Forelimb muscle (tissue), 1 donor: Measurements from ENCODE around the gene TPP2. TPM values are rescaled to one million over a fixed set of nuclear protein-coding genes. Genes with fewer than 3 reads are reported as not detected.

Source experiments
- DNase-seq: peaks from one replicate; pipeline ENCODE4 v3.0.0-alpha.2; 2013; ENCODE audit warnings: low read depth
- polyA plus RNA-seq: library from polyadenylated mRNA; unstranded; fragments of 120-200 nt; gene quantifications from one replicate; pipeline ENCODE4 v1.2.1, GENCODE V29; 2013; ENCODE audit not compliant: insufficient read length

The TPP2 gene
- polyA plus RNA-seq, 1 donor, result 45.0 TPM

- DNase-seq, result no peak
These were observed 58.0 kb downstream of the TPP2 start for GRCh38 chr13:102654756-102655155.

GRCh38 chr13:102657630-102658029 lies 60.8 kb downstream of the TPP2 start:
- DNase-seq, result no peak

GRCh38 chr13:102658660-102659059 lies 61.9 kb downstream of the TPP2 start:
- DNase-seq, result no peak

- DNase-seq, result no peak
These were observed 62.5 kb downstream of the TPP2 start for GRCh38 chr13:102659168-102659713.

- no peak for DNase-seq
These were observed 70.2 kb downstream of the TPP2 start for GRCh38 chr13:102667023-102667422.

GRCh38 chr13:102667911-102668310 lies 71.1 kb downstream of the TPP2 start:
- no peak for DNase-seq

GRCh38 chr13:102670130-102670529 lies 73.3 kb downstream of the TPP2 start:
- no peak for DNase-seq

- no peak for DNase-seq
These were observed 78.3 kb downstream of the TPP2 start for GRCh38 chr13:102675115-102675514.

GRCh38 chr13:102677122-102677521 lies 80.3 kb downstream of the TPP2 start:
- no peak for DNase-seq

GRCh38 chr13:102678339-102679107 lies 81.7 kb downstream of the TPP2 start:
- DNase-seq, result no peak

GRCh38 chr13:102679449-102680132 lies 82.8 kb downstream of the TPP2 start:
- DNase-seq, result no peak

GRCh38 chr13:102680133-102680717 lies 83.4 kb downstream of the TPP2 start:
- DNase-seq, result no peak

- no peak for DNase-seq
These were observed 84.3 kb downstream of the TPP2 start for GRCh38 chr13:102680842-102681740.

- DNase-seq, result no peak
These were observed 85.4 kb downstream of the TPP2 start for GRCh38 chr13:102682211-102682610.

GRCh38 chr13:102682727-102683126 lies 85.9 kb downstream of the TPP2 start:
- no peak for DNase-seq

GRCh38 chr13:102683637-102684036 lies 86.9 kb downstream of the TPP2 start:
- no peak for DNase-seq

- DNase-seq, result no peak
These were observed 89.2 kb downstream of the TPP2 start for GRCh38 chr13:102686024-102686423.

GRCh38 chr13:102687520-102687919 lies 90.7 kb downstream of the TPP2 start:
- no peak for DNase-seq

GRCh38 chr13:102688306-102688973 lies 91.7 kb downstream of the TPP2 start:
- no peak for DNase-seq

GRCh38 chr13:102690883-102691282 lies 94.1 kb downstream of the TPP2 start:
- no peak for DNase-seq

GRCh38 chr13:102692491-102692826 lies 95.7 kb downstream of the TPP2 start:
- no peak for DNase-seq
